Measurements from ENCODE around the gene OR13C8.

OR13C8 gene

DNA sequence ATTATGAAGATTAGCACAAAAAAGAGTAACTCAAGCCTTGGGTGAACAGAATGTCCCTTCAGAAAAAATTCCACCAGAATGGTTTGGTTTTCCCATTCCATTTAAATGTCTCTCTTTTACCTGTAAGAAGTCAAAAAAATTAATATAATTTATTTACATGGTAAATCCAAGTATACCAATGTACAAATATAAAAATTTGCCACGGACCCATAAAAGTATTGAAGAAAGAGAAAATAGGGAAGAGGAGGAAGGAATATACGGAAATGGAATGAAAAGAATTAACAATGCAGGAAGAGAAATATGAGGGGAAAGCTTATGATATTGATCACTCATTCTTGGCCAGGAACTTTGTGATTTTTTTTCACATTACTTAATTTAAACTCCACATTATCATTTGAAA lies 49.1 kb downstream of the OR13C8 start, which contains the start of gene OR13C9:
Gene OR13C9, minus strand, starts transcription at position 101 of the 400 bp plus-strand sequence. Its CDS starts 0 bp downstream, at position 101.
- DNase-seq = no peak
